Stimulated activated CD4-positive, alpha-beta T cell treated with anti-CD3 and anti-CD28 coated beads, TNF-alpha, amount 100 ng/mL, for 4 hours (primary cell): Measurements from ENCODE around the gene NHEJ1.
A peak's percentile ranks its signal among the peaks of the same experiment; 100 is the strongest.

Experiments used
- DNase-seq, 3 experiments: peaks; one replicate each; pipeline ENCODE4 v3.0.0-alpha.2; 2020; ENCODE audit warnings: low read depth in 3 of 3

The NHEJ1 gene

GRCh38 chr2:219029829-219030165 lies 130.8 kb downstream of the NHEJ1 start:
- DNase-seq, result peak; percentile 55 to 64 (median 63)

- no peak for DNase-seq
These were observed 131.4 kb downstream of the NHEJ1 start for GRCh38 chr2:219028996-219029828.

- no peak for DNase-seq
These were observed 132.5 kb downstream of the NHEJ1 start for GRCh38 chr2:219028141-219028540.

GRCh38 chr2:219027511-219028055 lies 133.0 kb downstream of the NHEJ1 start:
- no peak for DNase-seq

GRCh38 chr2:219026946-219027345 lies 133.7 kb downstream of the NHEJ1 start:
- DNase-seq, result no peak

GRCh38 chr2:219025637-219026585 lies 134.7 kb downstream of the NHEJ1 start:
- no peak for DNase-seq
